Measurements from ENCODE around the gene SUCLA2.

Gene SUCLA2

GRCh38 chr13:47898080-47898479, 103.0 kb downstream of the SUCLA2 start:
- no peak for FAIRE-seq

DNA sequence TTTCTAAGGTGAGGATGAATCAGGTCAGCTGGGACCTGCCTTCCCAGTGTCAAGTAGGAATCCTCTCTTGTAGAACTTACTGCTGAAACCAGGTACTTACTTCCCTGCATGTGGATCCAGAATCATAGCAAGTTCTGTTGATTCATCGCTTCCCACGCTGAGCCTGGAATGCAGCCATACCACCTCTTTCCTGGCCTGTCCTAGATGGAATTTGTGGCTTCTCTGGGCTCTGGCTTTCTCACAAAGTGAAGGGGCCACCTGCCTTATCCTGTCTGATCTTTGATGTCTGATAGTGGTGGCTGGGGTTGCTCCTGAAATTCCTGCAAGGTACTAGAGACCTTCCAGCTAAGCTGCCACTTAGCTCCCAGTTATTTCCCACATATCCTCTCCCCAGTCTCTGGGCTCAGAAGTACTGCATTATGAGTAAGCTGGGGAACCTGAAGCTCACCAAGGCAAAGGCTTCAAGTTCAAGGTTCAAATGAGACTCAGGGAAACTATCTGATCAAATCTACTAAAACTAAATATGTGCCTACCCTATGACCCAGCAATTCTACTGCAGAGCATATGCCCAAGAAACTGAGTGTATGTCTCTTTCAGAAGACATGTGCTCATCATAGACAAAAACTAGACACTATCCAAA, 103.5 kb downstream of the SUCLA2 start:
- FAIRE-seq = no peak

DNA sequence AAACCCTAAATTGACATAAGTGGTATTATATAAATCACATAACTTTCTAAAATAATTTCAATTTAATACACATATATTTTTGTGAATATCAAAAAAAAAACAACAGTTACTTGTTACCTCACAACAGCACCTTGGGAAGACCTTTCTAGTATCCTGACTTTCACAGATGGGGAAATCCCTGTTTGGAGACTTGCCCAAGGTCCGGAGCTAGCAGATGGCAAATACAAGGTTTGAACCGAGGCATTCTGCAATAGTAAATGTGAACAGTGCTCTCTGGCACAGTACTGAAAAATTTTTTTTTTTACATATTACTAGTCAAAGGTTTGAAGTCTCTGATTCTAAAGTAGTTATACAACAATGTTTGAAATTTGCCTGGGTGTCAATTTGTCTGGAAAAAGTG, 104.5 kb downstream of the SUCLA2 start:
- FAIRE-seq = no peak

GRCh38 chr13:47896111-47896510, 105.0 kb downstream of the SUCLA2 start:
- FAIRE-seq = no peak

DNA sequence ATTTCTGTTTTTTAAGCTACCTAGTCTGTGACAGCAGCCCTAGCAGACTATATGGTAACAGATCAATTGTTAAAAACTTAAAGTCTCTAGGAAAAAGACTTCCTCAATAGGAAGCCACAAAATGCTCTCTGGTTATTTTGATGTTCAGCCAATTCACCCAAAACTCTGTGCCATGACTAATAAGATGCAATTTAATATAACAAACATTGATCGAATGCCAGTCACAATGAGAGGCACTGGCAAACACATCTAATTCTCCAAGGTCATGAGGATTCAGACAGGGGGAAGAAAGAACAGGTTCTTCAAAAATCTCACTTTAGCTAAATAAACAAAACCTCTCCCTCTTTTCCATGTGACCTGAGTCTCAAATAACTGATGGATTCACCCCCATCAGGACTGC, 107.5 kb downstream of the SUCLA2 start:
- no peak for FAIRE-seq
